GM12878 (cell line): ENCODE measurements around the gene BCL2. TPM values are rescaled to one million over a fixed set of nuclear protein-coding genes. Genes with fewer than 3 reads are reported as not detected.

Experiments
- ATAC-seq: fragments of 200-7000 bp; cut with Tn5 transposase; 3 replicates; pipeline ENCODE4 v1.9.1; 2020; ENCODE audit warnings: mild to moderate bottlenecking, moderate library complexity
- BruUV-seq: library from RNA; stranded (reverse); fragments of 400-500 nt; replicated peaks from 2 replicates; lab custom pipeline; 2021; lab: Mats Ljungman, UMichigan
- CTCF ChIA-PET: fragments of 300-600 bp; sonication (Branson Sonifier 250); formaldehyde crosslinking; extraction: SDS; loops from one replicate; lab custom pipeline; 2021; ENCODE audit warnings: inconsistent platforms; lab: Yijun Ruan, JAX
- POLR2A ChIA-PET: fragments of 350-600 bp; formaldehyde crosslinking; extraction: SDS; loops from one replicate; lab custom pipeline; 2021; ENCODE audit warnings: inconsistent platforms; lab: Charles Lee
- RAD21 ChIA-PET: fragments of 300-600 bp; sonication (Branson Sonifier 250); formaldehyde crosslinking; loops from one replicate; lab custom pipeline; 2023; ENCODE audit warnings: antibody characterized with exemption; ENCODE audit not compliant: unreplicated experiment; lab: Charles Lee
- SMC1A ChIA-PET: fragments of 300-600 bp; sonication (Branson Sonifier 250); formaldehyde crosslinking; loops from one replicate; lab custom pipeline; 2023; ENCODE audit not compliant: unreplicated experiment, uncharacterized antibody; lab: Charles Lee
- DNase-seq: peaks from one replicate; pipeline ENCODE4 v3.0.0-alpha.2; 2011; ENCODE audit warnings: low read depth, low spot score
- FAIRE-seq: peaks from 3 replicates; lab custom pipeline; 2011; peaks lifted over from hg19 to GRCh38; lab: Jason Lieb, UNC
- H2AFZ ChIP-seq: 2 replicates; pipeline ENCODE4 v1.6.0; 2011; ENCODE audit warnings: low read depth, low read length, control low read depth; ENCODE audit not compliant: control insufficient read depth
- H3K27ac ChIP-seq: 2 replicates; pipeline ENCODE4 v1.5.1; 2011; ENCODE audit warnings: control low read depth; ENCODE audit not compliant: control insufficient read depth, insufficient read depth
- H3K27me3 ChIP-seq, 2 experiments: replicated peaks in 1 of 2; 2 replicates each; pipeline versions ENCODE4 v1.6.0 to v1.6.1; 2011; ENCODE audit warnings: low read length in 1 of 2; ENCODE audit not compliant: control insufficient read depth in 2 of 2, insufficient read depth in 2 of 2
- H3K36me3 ChIP-seq, 2 experiments: 2 replicates each; pipeline ENCODE4 v1.5.1; 2011; ENCODE audit warnings: low read length in 1 of 2; ENCODE audit not compliant: control insufficient read depth in 2 of 2, insufficient read depth in 2 of 2
- H3K4me1 ChIP-seq: 2 replicates; pipeline ENCODE4 v1.6.1; 2011; ENCODE audit warnings: mild to moderate bottlenecking, low read length, moderate library complexity, mixed read lengths; ENCODE audit not compliant: control insufficient read depth, insufficient read depth
- H3K4me2 ChIP-seq: 2 replicates; pipeline ENCODE4 v1.6.0; 2011; ENCODE audit warnings: control low read depth; ENCODE audit not compliant: control insufficient read depth, insufficient read depth
- H3K4me3 ChIP-seq: fragments of 200-600 bp; sonication (generic); 2 replicates; pipeline ENCODE4 v1.5.1; 2016
- H3K79me2 ChIP-seq: 2 replicates; pipeline ENCODE4 v1.6.0; 2011; ENCODE audit warnings: low read length; ENCODE audit not compliant: control insufficient read depth, insufficient read depth
- H3K9ac ChIP-seq: 2 replicates; pipeline ENCODE4 v1.8.0; 2011; ENCODE audit warnings: low read length, control low read depth, mixed read lengths; ENCODE audit not compliant: control insufficient read depth, insufficient read depth
- H3K9me3 ChIP-seq: replicated peaks from 3 replicates; pipeline ENCODE4 v1.5.1; 2011; ENCODE audit warnings: mild to moderate bottlenecking, low read length; ENCODE audit not compliant: control insufficient read depth, insufficient read depth
- H4K20me1 ChIP-seq: 2 replicates; pipeline ENCODE4 v1.6.0; 2011; ENCODE audit not compliant: control insufficient read depth, insufficient read depth
- BMI1 ChIP-seq: fragments of 450-650 bp; IDR thresholded peaks from 2 replicates; pipeline ENCODE4 v1.6.1; 2016; ENCODE audit warnings: mild to moderate bottlenecking, moderate library complexity, borderline replicate concordance
- BRCA1 ChIP-seq: IDR thresholded peaks from 2 replicates; pipeline ENCODE4 v1.6.1; 2011; ENCODE audit warnings: low read depth, low read length, improper control_type of control experiment
- HDAC6 ChIP-seq: fragments of 200-600 bp; sonication (generic); IDR thresholded peaks from one replicate; pipeline ENCODE4 v1.8.0; 2017; ENCODE audit warnings: antibody characterized with exemption; ENCODE audit not compliant: unreplicated experiment
- MXI1 ChIP-seq: fragments of 150-350 bp; IDR thresholded peaks from 2 replicates; pipeline ENCODE4 v1.6.1; 2011; ENCODE audit warnings: low read depth, mild to moderate bottlenecking, inconsistent platforms, low read length, improper control_type of control experiment
- NFYA ChIP-seq: IDR thresholded peaks from 2 replicates; pipeline ENCODE4 v1.6.1; 2011; ENCODE audit warnings: low read depth, mild to moderate bottlenecking, low read length, improper control_type of control experiment, borderline replicate concordance
- PKNOX1 ChIP-seq: fragments of 450-650 bp; IDR thresholded peaks from 2 replicates; pipeline ENCODE4 v1.6.1; 2016; ENCODE audit warnings: mild to moderate bottlenecking
- POLR2AphosphoS5 ChIP-seq: IDR thresholded peaks from 2 replicates; pipeline ENCODE4 v1.6.1; 2011; ENCODE audit warnings: mild to moderate bottlenecking, low read length, inconsistent platforms
- RB1 ChIP-seq: fragments of 450-650 bp; formaldehyde crosslinking; IDR thresholded peaks from 2 replicates; pipeline ENCODE4 v1.6.1; 2017; ENCODE audit warnings: mild to moderate bottlenecking, borderline replicate concordance
- RELB ChIP-seq: fragments of 450-650 bp; IDR thresholded peaks from 2 replicates; pipeline ENCODE4 v1.6.1; 2017; ENCODE audit warnings: low read depth, mild to moderate bottlenecking, moderate library complexity
- STAT1 ChIP-seq: fragments of 450-650 bp; conservative IDR thresholded peaks from 2 replicates; pipeline ENCODE4 v1.6.1; 2014; ENCODE audit warnings: antibody characterized with exemption, mild to moderate bottlenecking
- YY1 ChIP-seq: IDR thresholded peaks from 2 replicates; pipeline ENCODE4 v1.6.1; 2011; ENCODE audit warnings: low read depth, mild to moderate bottlenecking, low read length
- ZBTB11 ChIP-seq: fragments of 450-650 bp; formaldehyde crosslinking; IDR thresholded peaks from 2 replicates; pipeline ENCODE4 v1.5.0; 2022; ENCODE audit warnings: mild to moderate bottlenecking, missing genetic modification characterization
- ZBTB4 ChIP-seq: fragments of 450-650 bp; formaldehyde crosslinking; IDR thresholded peaks from 2 replicates; pipeline ENCODE4 v1.4.0; 2022; ENCODE audit warnings: mild to moderate bottlenecking, moderate library complexity
- WGBS: methylation state at CpG from one replicate; pipeline ENCODE4 v1.1.6; 2016; ENCODE audit warnings: low lambda C conversion rate; ENCODE audit not compliant: insufficient replicate concordance, insufficient coverage; ENCODE audit errors: missing lambda C conversion rate; 5-methylcytosine and 5-hydroxymethylcytosine counted together
- in situ Hi-C: fragments of 300-500 bp; cut with MboI; formaldehyde crosslinking; loops from 9 replicates; pipeline ENCODE4 v1.14.3; 2018; ENCODE audit warnings: mixed read lengths
- intact Hi-C: fragments of 100-400 bp; cut with micrococcal nuclease; formaldehyde crosslinking; loops from one replicate; pipeline ENCODE4 v1.14.2; 2022; ENCODE audit not compliant: unreplicated experiment
- polyA plus RNA-seq, 11 experiments: library from polyadenylated mRNA; depleted of rRNA in 4 of 11; unstranded in 6 of 11; stranded (reverse) in 5 of 11; fragments of >200 nt; fragmentation: Nextera tagmentation in 4 of 11; fragmentation: Illumina TruSeq in 1 of 11; extraction: Ambion mirVana in 4 of 11; extraction: Trizol in 1 of 11; gene quantifications; 1 replicate in 1 of 11; 2 replicates in 10 of 11; pipeline versions ENCODE4 v1.2.1 to v1.2.3, GENCODE V29; 2011 to 2016; ENCODE audit warnings: inconsistent platforms in 2 of 11, missing spikeins in 2 of 11, low read depth in 1 of 11
- total RNA-seq, 4 experiments: library from RNA; depleted of rRNA in 3 of 4; stranded (reverse); fragments of >200 nt in 3 of 4; fragmentation: Illumina TruSeq in 1 of 4; extraction: Trizol in 1 of 4; gene quantifications; 2 replicates each; pipeline versions ENCODE4 v1.2.1 to v1.2.3, GENCODE V29; 2013 to 2021

BCL2 gene
- total and polyA plus RNA-seq, 10 of the 15 experiments (the other 5 are each of a cell fraction or from before 2014, with no cell fraction given) = 4.1 to 47.8 (median 19.3) TPM

GRCh38 chr18:63309422-63309821 lies 10.1 kb downstream of the BCL2 start:
- H2AFZ ChIP-seq = no peak overlapping the region
- peak overlapping the region; percentile 42 for H3K27ac ChIP-seq
- intact Hi-C loops = no loop called here
- ATAC-seq (no peak), FAIRE-seq (no peak), DNase-seq (no peak)
- CTCF ChIA-PET = interaction anchor here (2.7 to 6.6 kb wide), 4 partner anchors 8 to 178 kb away, joined by 13 to 119 read pairs (median 16); no protein-coding TSS in a partner anchor
- in situ Hi-C loops = no loop called here
- H3K4me1 ChIP-seq = peaks cover 41% of the 10 kb centered on the region
- RAD21 ChIA-PET = interaction anchor here (1.1 to 4.1 kb wide), 2 partner anchors 10 to 114 kb away, joined by 3 to 13 read pairs; partner anchors contain the start of gene BCL2
- no peaks in the 10 kb centered on the region for H4K20me1 ChIP-seq
- H3K79me2 ChIP-seq = peaks cover 98% of the 10 kb centered on the region
- no peak overlapping the region for H3K9ac ChIP-seq
- no TSS peak for BruUV-seq
- POLR2A ChIA-PET = interaction anchor here (0.9 to 2.3 kb wide), 2 partner anchors 25 to 55 kb away, joined by 3 to 6 read pairs; no protein-coding TSS in a partner anchor
- WGBS = 22% methylated on average over 5 of the region's 5 CpGs
- H3K36me3 ChIP-seq = peaks cover 2 to 11% of the 10 kb centered on the region in 2 experiments
- SMC1A ChIA-PET = interaction anchor here (1.3 to 6.8 kb wide), 5 partner anchors 22 to 178 kb away, joined by 3 to 100 read pairs (median 22); no protein-coding TSS in a partner anchor
- H3K4me2 ChIP-seq = peak overlapping the region; percentile 53
- no peaks in the 10 kb centered on the region for H3K27me3 ChIP-seq
- H3K4me3 ChIP-seq = no peak overlapping the region
- H3K9me3 ChIP-seq = no peaks in the 10 kb centered on the region
- TF ChIP-seq NFYA (no peak), ZBTB11 (CRISPR knock-in tag) (no peak), RELB (no peak), RB1 (no peak), PKNOX1 (peak; percentile 93), YY1 (no peak), MXI1 (no peak), STAT1 (no peak), HDAC6 (no peak), BMI1 (no peak), BRCA1 (no peak), ZBTB4 (CRISPR knock-in tag) (no peak), POLR2AphosphoS5 (peak; percentile 67)
